Stimulated activated CD4-positive, alpha-beta T cell treated with anti-CD3 and anti-CD28 coated beads, TNF-alpha, amount 100 ng/mL, for 48 hours (primary cell): Measurements from ENCODE around the gene DCAF5.

Source experiments
- DNase-seq, 3 donors: peaks; one replicate each; pipeline ENCODE4 v3.0.0-alpha.2; 2020; ENCODE audit warnings: low read depth in 3 of 3

Gene DCAF5

DNA sequence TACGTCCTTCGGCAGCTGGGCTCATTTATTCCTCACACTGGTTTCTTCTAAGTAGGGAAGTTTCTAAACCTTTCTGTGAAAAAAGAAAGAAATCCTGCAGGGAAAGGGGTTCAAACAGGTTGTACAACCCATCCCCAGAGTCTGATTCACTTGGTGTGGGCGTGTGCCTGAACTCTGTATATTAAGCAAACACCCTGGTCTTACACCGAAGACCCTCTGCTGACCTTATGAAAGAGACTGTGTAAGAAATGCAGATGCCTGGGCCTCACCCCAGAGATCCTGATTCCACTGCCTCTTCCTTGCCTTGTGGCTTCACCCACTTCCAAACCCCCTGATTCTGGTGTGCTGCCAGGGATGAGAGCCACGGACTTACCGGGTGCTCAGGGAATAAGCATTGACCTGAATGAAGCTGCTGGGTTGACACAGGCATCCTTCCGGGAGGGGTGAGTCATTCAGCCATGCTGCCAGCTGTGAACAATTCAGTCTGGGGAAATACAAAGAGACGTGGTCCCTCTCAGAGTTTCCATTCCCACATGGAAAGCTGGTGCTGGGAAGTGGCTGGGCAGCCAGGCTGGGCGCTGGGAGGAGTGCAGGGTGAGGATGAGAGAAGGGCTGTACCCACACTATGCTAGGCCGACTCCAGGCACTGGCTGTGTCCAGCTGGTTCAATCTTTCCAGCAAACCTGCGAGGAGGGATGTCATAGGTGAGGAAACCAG, 147.3 kb downstream of the DCAF5 start:
- no peak for DNase-seq

DNA sequence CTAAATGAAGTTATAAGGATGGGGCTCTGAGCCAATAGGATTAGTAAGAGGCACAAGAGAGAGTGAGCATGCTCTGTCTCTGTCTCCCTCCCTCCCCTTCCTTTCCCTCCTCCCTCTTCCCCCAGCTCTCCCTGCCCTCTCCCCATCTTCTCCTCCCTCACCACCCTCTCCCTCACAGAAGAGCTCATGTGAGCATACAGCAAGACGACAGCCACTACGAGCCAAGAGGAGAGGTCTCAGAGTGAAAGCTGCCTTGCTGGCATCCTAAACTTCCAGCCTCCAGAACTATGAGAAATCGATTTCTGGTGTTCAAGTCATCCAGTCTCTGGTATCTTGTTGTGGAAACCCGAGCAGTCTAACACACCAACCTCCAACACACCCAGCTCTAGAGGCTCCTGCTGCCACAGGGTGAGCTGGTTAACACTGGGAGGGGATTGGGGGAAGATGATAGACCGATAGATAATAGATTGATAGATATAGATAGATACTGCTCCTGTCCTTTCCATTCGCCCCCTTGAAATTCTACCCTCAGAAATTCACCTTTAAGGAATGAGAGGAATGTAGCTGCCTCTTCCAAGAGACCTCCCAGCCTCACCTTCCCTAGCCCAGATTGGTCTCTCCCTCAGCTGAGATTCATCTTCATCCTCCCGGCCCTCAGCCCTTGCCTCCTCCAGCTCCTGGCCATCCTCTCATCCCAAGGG, 148.0 kb downstream of the DCAF5 start:
- DNase-seq, result no peak

GRCh38 chr14:69003626-69004025, 149.3 kb downstream of the DCAF5 start:
- no peak for DNase-seq

- DNase-seq, result no peak
Measured at GRCh38 chr14:69002069-69002468, 150.8 kb downstream of the DCAF5 start.

DNA sequence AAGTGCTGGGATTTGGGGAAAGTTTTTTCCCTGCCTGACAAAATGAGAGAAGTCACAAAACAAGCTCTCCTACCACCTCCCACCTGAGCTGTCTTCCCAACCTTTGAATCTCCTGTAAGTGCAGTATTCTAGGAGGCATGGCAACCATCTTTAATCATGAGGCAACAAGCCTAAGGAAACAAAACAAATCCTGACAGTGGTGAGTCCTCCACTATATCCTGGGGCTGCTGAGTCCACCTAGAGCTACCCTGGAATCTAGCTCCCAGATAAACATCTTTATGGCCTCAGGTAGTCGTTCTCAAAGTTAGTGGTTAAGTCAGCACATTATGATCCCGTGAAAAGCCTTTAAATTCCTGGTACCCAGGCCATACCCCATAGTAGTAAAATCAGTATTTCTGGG, 151.5 kb downstream of the DCAF5 start:
- DNase-seq, result no peak
